ENCODE data around the gene POLR2E. TPM values are rescaled to one million over a fixed set of nuclear protein-coding genes. Genes with fewer than 3 reads are reported as not detected.

The POLR2E gene
- total RNA-seq, 1 experiment from 2014 or later, result 281 TPM

GRCh38 chr19:1039646-1040475, 55.3 kb downstream of the POLR2E start, which contains the start of gene ABCA7 (continued):
- TF ChIP-seq REST (IDR thresholded peaks at IDR 0.05; ENCODE audit: low read depth), result no peak

GRCh38 chr19:1038978-1039645, 56.1 kb downstream of the POLR2E start:
- CTCF ChIA-PET, result interaction anchor here (1.1 kb wide), 3 partner anchors 11 to 227 kb away, joined by 3 to 7 read pairs (median 4); no protein-coding TSS in a partner anchor
- no peak for TF ChIP-seq ZBTB33 (IDR thresholded peaks at IDR 0.05; ENCODE audit: extremely low read depth, insufficient replicate concordance, low read length)
- no peak for TF ChIP-seq ZNF274 (IDR thresholded peaks at IDR 0.05; ENCODE audit: low read depth, low read length)
- TF ChIP-seq ATF3 (IDR thresholded peaks at IDR 0.05), result no peak
- TF ChIP-seq JUND (IDR thresholded peaks at IDR 0.05), result no peak
- TF ChIP-seq ELF1 (IDR thresholded peaks at IDR 0.05; ENCODE audit: borderline replicate concordance, low read depth), result no peak
- no peak for TF ChIP-seq SIN3A (IDR thresholded peaks at IDR 0.05; ENCODE audit: low read depth)
- no peak for TF ChIP-seq REST (IDR thresholded peaks at IDR 0.05; ENCODE audit: low read depth)
- TF ChIP-seq SP1 (IDR thresholded peaks at IDR 0.05; ENCODE audit: low read depth), result no peak
- no peak for TF ChIP-seq EZH2 (IDR thresholded peaks at IDR 0.05)
- no peak for TF ChIP-seq POLR2AphosphoS5 (IDR thresholded peaks at IDR 0.05; ENCODE audit: low read depth, low read length)
- TF ChIP-seq ZFX (IDR thresholded peaks at IDR 0.05), result no peak

More at GRCh38 chr19:1038978-1039645, 56.1 kb downstream of the POLR2E start:
- Histone ChIP-seq H3K27ac (ENCODE audit: low read depth, low read length) (peak overlapping the region; percentile 71), H2AFZ (ENCODE audit: low read depth, low read length, poor library complexity, severe bottlenecking) (no peak overlapping the region), H3K27me3 (ENCODE audit: insufficient read depth, low read length) (no peaks in the 10 kb centered on the region), H3K4me3 (replicated peaks in 1 of 2; ENCODE audit: low read depth in 1 of 2, low read length in 2 of 2) (peak overlapping the region; percentile 91), H3K36me3 (ENCODE audit: control insufficient read depth in 1 of 2, insufficient read depth in 2 of 2, low read length in 2 of 2) (peaks cover 4 to 12% of the 10 kb centered on the region in 2 experiments; a peak in 3 of 4 replicates), H3K9ac (ENCODE audit: low read length) (peak overlapping the region; percentile 67), H3K4me2 (ENCODE audit: low read length) (peak overlapping the region; percentile 88), H3K4me1 (ENCODE audit: control insufficient read depth in 1 of 2, insufficient read depth in 2 of 2, low read length in 2 of 2) (peaks cover 25 to 60% of the 10 kb centered on the region in 2 experiments), H4K20me1 (ENCODE audit: insufficient read depth) (no peaks in the 10 kb centered on the region), H3K9me2 (ENCODE audit: insufficient read depth) (no peaks in the 10 kb centered on the region), H3K79me2 (ENCODE audit: insufficient read depth, low read length) (peaks cover 17% of the 10 kb centered on the region; the same call in 1 of the 2 replicates), H3K9me3 (ENCODE audit: control insufficient read depth in 1 of 2, insufficient read depth in 1 of 2, low read depth in 1 of 2, low read length in 2 of 2) (no peaks in the 10 kb centered on the region)
- DNase-seq (ENCODE audit: low read depth, low spot score) (no peak), ATAC-seq (no peak)
- intact Hi-C loops (cut with micrococcal nuclease), result no loop called here
- BruUV-seq (replicated peaks), result no TSS peak
- POLR2A ChIA-PET, result interaction anchor here (0.7 to 7.8 kb wide), 6 partner anchors 12 to 230 kb away, joined by 3 to 85 read pairs (median 6); partner anchors contain the start of genes CIRBP, CNN2, RNU6-2 and WDR18
- RAD21 ChIA-PET (ENCODE audit: low non-redundant PET in 1 of 2, low total read pairs in 2 of 2, uncharacterized antibody in 2 of 2, unreplicated experiment in 2 of 2), result interaction anchor here (1.0 to 1.1 kb wide), 2 partner anchors 12 to 14 kb away, joined by 4 read pairs; no protein-coding TSS in a partner anchor
